Activated CD4-positive, alpha-beta T cell treated with anti-CD3 and anti-CD28 coated beads for 48 hours (primary cell): Measurements from ENCODE around the gene PRDM10.

ENCODE experiments used
- DNase-seq: peaks from one replicate; pipeline ENCODE4 v3.0.0-alpha.2; 2020

PRDM10 gene

GRCh38 chr11:130002846-130003716 is 446 bp upstream of the PRDM10 start:
- peak; percentile 89 for DNase-seq

DNA sequence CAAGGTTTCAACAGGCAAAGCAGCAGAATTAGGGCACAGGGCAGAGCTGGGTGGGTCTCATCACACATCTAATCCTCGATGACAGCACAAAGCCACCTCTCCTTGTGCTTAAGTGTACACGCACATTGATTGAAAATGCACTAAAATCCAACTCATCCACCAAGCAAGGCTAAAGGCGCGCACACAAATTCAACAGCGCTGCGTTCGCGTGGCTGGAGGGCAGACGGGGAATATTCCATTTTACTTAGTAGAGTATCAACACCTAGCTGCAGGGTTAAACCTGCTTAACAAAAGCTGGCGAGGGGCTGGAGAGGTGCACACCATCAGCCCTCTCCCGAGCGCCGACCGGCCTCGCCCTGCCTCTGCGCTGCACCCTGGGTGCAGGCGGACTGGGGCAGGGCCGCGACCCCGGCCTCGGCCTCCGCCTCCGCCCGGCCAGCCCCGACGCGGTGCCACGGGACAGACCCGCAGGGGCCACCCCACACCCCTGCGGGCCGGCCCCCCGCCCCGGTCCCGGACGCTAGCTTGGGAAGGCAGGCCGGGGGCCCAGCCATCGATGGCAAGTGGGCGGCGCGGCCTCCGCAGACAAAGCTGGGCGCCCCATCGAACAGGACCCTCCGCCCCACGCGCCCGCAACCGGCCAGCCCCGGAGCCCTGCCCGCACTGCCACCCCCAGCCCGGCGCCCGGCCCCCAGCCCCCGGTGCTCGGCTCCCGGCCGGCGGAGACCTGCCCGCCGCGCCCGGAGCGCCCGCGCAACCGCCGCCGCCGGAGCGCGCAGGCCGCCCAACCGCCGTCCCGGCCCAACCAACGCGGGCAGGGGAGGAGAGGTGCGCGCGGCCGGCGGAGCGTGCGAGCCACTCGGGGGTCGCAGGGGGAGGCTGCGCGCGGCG is 929 bp downstream of the PRDM10 start:
- DNase-seq, result peak; percentile 45

- DNase-seq, result no peak
Measured at GRCh38 chr11:130000552-130001176, 2.0 kb downstream of the PRDM10 start.

GRCh38 chr11:129999407-129999806 is 3.2 kb downstream of the PRDM10 start:
- no peak for DNase-seq

DNA sequence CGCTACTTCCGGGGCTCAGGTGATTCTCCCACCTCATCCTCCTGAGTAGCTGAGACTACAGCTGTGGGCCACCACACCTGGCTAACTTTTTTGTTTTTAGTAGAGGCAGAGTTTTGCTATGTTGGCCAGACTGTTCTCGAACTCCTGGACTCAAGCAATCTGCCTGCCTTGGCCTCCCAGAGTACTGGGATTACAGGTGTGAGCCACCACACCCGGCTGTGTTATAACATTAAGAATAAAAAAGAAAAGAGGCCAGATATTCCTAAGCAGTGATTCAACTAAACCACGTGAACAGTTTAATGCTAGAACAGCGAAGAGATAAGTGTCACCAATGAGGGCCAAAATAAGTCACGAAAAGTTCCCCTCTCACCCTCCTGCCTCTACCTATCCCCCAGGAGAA is 3.7 kb downstream of the PRDM10 start:
- DNase-seq, result no peak

DNA sequence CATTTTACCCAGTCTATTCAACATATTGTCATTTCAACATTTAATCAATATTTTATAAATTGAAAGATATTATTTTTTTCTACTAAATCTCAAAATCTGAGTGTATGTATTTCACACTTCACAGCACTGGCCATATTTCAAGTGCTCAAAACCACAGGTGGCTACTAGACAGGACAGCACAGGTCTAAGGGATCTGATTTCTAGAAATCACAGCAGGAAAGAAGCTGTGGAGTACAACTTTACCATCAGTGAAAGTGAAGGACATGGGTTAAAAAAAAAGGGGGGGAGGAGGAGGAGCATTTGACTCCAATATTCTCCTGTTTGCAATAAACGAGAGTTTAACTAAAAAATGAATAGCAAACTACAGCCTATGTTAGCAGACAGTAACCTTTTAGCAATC is 4.5 kb downstream of the PRDM10 start:
- no peak for DNase-seq

- no peak for DNase-seq
Measured at GRCh38 chr11:129997513-129997912, 5.1 kb downstream of the PRDM10 start.

DNA sequence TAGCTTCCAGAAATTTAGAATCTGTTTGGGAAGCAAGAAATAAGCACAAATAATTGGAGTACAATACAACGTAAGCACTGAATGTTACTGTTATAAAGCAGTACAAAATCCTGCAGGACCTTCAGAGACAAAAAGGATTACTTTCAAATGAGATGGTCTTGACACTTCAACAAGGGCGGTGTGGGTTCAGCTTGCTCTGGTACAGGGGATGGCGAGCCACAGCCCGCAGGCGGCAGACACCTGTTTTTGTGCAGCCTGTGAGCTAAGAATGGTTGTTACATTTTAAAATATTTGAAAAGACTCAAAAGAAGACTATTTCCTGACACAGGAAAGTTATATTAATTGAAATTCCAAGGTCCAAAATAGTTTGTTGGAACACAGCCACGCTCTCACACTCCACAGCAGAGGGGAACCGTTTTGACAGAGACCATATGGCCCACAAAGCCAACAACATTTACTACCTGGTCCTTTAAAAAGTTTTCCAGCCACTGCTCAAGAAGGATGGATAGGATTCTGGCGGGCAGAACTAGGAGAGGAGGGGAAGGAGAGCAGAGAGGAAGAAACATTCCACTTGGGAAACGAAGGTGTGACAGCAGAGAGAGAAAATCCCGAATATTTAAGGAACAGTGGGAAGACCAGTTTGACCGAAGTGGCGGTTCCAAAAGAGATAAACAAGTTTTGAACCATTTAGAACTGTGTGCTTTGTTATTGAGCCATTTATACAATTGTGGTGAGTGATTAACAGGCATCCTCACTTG is 6.3 kb downstream of the PRDM10 start:
- no peak for DNase-seq

GRCh38 chr11:129995163-129995562 is 7.5 kb downstream of the PRDM10 start:
- no peak for DNase-seq

- DNase-seq, result peak; percentile 58
Measured at GRCh38 chr11:129992161-129992944, 10.3 kb downstream of the PRDM10 start.

DNA sequence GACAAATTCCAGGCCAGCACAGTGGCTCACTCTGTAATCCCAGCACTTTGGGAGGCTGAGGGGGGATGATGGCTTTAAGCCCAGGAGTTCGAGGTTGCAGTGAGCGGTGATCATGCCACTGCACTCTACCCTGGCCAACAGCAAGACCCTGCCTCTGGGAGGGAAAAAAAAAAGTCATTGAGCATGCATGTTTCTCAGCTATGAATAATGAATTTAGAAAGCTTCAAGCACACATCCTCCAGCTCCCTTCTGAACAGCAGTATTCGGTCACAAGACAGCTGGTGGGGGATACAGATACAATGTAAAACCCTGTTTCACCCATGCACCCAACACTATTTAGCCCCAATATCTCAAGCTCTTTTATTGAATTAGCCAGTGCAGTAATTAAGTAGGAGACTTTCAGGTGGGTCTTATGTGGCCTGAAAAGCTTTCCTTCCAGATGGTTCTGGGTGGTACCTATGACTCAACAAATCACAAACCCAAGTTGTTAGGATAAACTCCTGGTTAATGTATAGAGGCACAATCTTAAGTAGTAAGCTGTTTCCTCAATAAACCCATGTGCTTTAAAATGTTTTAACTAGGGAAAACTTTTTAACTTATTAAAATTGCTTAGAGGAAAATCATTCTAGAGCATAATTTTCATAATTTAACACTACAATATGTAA is 13.4 kb downstream of the PRDM10 start:
- DNase-seq, result no peak

DNA sequence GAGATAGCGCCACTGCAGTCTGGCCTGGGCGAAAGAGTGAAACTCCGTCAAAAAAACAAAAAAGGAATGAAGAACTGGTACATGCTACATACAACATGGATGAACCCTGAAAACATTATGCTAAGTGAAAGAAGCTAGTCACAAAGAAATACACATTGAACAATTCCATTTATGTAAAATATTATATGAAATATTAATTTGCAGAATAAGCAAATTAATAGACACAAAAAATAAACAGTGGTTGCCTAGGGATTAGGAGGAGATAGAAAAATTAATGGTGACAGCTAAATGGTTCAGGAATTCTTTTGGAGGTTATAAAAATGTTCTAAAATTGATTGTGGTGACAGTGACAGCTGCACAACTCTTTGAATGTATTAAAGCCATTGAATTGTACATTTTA is 14.7 kb downstream of the PRDM10 start:
- no peak for DNase-seq

GRCh38 chr11:129985823-129986222 is 16.8 kb downstream of the PRDM10 start:
- DNase-seq, result no peak

DNA sequence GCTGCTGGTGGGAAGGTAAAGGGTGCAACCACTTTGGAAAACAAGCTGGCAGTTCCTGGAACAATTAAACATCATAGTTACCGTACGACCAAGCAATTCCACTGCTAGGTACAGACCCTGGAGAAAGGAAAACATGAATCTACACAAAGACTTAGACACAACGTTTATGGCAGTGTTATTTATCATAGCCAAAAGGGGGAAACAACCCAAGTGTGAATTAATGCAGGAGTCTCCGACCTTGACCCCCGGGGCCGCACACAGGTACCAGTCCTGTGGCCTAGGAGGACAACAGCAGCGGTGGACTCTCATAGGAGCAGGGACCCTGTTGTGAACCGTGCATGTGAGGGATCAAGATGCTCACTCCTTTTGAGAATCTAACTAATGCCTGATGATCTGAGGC is 22.5 kb downstream of the PRDM10 start:
- no peak for DNase-seq

DNA sequence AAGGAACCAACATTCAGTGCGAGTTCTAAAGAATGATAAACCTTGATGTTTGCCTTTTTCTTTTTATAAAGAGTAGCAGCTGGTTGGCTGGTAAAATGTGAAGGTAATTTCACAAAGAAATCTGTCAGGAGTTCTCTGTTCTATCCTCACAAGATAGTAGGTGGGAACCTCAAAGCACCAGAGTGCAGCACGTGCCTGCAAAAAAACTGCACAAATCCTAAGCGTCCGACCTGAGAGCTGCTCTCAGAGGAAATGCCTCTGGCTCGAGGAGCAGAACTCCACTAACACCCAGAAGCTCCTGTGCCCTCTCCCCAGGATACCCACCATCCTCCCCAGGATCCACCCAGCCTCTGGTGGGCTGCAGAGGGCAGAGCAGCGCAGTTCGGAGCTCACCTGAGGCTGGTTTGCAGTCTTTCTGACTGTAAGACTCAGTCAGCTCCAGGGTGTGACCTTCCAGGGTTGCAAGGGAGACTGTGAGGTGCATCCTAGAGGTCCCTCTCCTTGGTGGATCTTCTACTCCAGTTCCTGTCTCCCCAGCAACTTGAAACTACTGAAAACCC is 23.5 kb downstream of the PRDM10 start:
- no peak for DNase-seq

DNA sequence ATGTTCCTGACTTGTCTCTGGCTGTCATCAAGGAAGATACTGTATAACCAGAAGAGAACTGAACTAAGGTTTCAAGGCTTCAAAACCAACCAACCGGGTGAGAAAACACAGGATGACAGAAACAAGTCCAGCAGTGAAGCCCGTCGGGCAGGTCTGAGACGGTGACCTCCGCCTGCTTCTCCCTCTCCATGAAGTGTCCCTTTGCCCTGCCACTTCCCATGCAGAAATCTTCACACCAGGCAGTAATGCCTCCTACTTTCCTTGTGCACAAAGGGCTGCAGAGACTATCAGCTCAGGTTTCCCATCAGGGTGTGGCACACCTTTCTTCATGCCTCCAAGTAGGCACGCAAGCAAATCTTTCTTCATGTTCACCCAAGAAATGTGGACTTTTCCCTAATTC is 24.2 kb downstream of the PRDM10 start:
- no peak for DNase-seq

DNA sequence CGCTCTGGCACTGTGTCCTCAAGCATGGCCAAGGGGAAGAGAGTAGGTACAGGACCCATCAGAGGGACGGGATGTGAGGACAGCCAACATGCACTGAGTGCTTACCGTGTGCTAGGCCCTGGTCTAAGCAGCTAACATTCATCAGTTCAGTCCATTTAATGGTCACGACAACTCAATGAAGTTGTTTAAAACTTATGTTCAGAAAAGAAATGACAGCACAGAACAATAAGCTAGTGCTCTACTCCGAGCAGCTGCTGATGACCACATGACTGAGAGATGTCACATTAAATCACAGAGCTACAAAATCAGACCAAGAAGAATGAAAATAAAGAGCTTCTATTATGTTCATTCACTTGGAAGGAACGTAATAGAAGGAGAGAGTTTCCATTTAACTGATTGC is 26.3 kb downstream of the PRDM10 start:
- no peak for DNase-seq

- DNase-seq, result no peak
Measured at GRCh38 chr11:129975543-129975942, 27.1 kb downstream of the PRDM10 start.

GRCh38 chr11:129974672-129975071 is 28.0 kb downstream of the PRDM10 start:
- no peak for DNase-seq

- DNase-seq, result no peak
Measured at GRCh38 chr11:129974237-129974636, 28.4 kb downstream of the PRDM10 start.

GRCh38 chr11:129973809-129974208 is 28.8 kb downstream of the PRDM10 start:
- DNase-seq, result no peak
